Measurements from ENCODE around the gene FEV. TPM values are rescaled to one million over a fixed set of nuclear protein-coding genes. Genes with fewer than 3 reads are reported as not detected.

FEV gene
- total and polyA plus RNA-seq, 2 donors (not counting 3 experiments of a cell fraction or from before 2014, with no cell fraction given), result not detected

DNA sequence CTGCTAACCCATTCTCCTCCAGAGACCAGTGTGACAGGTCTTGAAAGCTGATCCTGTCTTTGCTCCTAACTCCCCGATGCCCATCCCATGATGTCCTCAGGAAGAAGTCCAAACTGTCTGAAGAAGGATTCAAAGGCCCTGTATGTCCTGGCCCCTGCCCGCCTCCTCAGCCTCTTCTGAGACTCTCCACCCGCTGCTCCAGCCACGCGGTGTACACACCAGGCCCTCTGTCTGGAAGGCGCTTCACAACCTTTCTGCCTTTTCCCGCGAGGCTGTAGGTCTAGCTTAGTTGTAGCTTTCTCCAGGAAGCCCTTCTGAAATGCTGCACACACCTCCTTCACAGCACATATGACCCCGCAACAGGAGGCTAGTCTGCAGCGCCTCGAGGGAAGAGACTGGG, 31.7 kb upstream of the FEV start:
- H3K4me1 ChIP-seq (ENCODE audit: control insufficient read depth, extremely low read depth, insufficient read depth, low read length), result no peaks in the 10 kb centered on the region
- no peaks in the 10 kb centered on the region for H4K20me1 ChIP-seq (replicated peaks; ENCODE audit: control insufficient read depth, extremely low read depth, insufficient read depth, low read length)
- ChIA-PET POLR2A (no interaction called here), CTCF (interaction anchor here (1.4 to 2.9 kb wide), 3 partner anchors 13 to 37 kb away, joined by 3 to 17 read pairs (median 8); no protein-coding TSS in a partner anchor)
- BruUV-seq (replicated peaks), result no TSS peak
- H3K9ac ChIP-seq (replicated peaks; ENCODE audit: extremely low read depth, insufficient read depth, low read length), result no peak overlapping the region
- H3K79me2 ChIP-seq (ENCODE audit: control insufficient read depth, insufficient read depth, low read length), result no peaks in the 10 kb centered on the region
- no peaks in the 10 kb centered on the region for H3K9me1 ChIP-seq (replicated peaks; ENCODE audit: control insufficient read depth, extremely low read depth, insufficient read depth, low read length)
- intact Hi-C loops (cut with micrococcal nuclease), result no loop called here
- dilution Hi-C loops (cut with MboI; ENCODE audit: extremely low pct_ligation_motif_present, low sequenced_read_pairs), result no loop called here
- no peak for FAIRE-seq
- H3K4me3 ChIP-seq (replicated peaks in 1 of 3; ENCODE audit: insufficient read depth in 1 of 3, low read depth in 1 of 3, low read length in 3 of 3), result no peak overlapping the region
- no peaks in the 10 kb centered on the region for H3K9me3 ChIP-seq (replicated peaks; ENCODE audit: control insufficient read depth, insufficient read depth, low read length)
- no peak overlapping the region for H3K27ac ChIP-seq (ENCODE audit: insufficient read depth, low read depth, low read length)
- no peak for DNase-seq (ENCODE audit: low read depth, low spot score)
- H3K27me3 ChIP-seq (ENCODE audit: control insufficient read depth in 2 of 2, insufficient read depth in 2 of 2, low read length in 2 of 2), result peaks cover 0 to 4% of the 10 kb centered on the region in 2 experiments
- no peaks in the 10 kb centered on the region for H3K36me3 ChIP-seq (ENCODE audit: control insufficient read depth in 2 of 2, extremely low read depth in 1 of 2, insufficient read depth in 2 of 2, low read length in 2 of 2)
- no peak overlapping the region for H3K4me2 ChIP-seq (ENCODE audit: insufficient read depth, low read length)
- TF ChIP-seq POLR2A (IDR thresholded peaks at IDR 0.05; ENCODE audit: low read depth, low read length), result no peak
- TF ChIP-seq POLR2AphosphoS5 (IDR thresholded peaks at IDR 0.05; ENCODE audit: insufficient read depth, low read depth, low read length), result no peak
- TF ChIP-seq, protein P1, sequence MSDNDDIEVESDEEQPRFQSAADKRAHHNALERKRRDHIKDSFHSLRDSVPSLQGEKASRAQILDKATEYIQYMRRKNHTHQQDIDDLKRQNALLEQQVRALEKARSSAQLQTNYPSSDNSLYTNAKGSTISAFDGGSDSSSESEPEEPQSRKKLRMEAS (IDR thresholded peaks at IDR 0.05; ENCODE audit: insufficient read depth, insufficient read length), result no peak
- TF ChIP-seq FOS (IDR thresholded peaks at IDR 0.05; ENCODE audit: borderline replicate concordance, insufficient read depth, low read length), result no peak
- no peak for TF ChIP-seq EZH2 (IDR thresholded peaks at IDR 0.05; ENCODE audit: borderline replicate concordance, low read depth, low read length, severe bottlenecking)
- TF ChIP-seq GATA2 (IDR thresholded peaks at IDR 0.05; ENCODE audit: insufficient read depth, insufficient read length, low read depth, low read length), result no peak
- TF ChIP-seq, protein P2, sequence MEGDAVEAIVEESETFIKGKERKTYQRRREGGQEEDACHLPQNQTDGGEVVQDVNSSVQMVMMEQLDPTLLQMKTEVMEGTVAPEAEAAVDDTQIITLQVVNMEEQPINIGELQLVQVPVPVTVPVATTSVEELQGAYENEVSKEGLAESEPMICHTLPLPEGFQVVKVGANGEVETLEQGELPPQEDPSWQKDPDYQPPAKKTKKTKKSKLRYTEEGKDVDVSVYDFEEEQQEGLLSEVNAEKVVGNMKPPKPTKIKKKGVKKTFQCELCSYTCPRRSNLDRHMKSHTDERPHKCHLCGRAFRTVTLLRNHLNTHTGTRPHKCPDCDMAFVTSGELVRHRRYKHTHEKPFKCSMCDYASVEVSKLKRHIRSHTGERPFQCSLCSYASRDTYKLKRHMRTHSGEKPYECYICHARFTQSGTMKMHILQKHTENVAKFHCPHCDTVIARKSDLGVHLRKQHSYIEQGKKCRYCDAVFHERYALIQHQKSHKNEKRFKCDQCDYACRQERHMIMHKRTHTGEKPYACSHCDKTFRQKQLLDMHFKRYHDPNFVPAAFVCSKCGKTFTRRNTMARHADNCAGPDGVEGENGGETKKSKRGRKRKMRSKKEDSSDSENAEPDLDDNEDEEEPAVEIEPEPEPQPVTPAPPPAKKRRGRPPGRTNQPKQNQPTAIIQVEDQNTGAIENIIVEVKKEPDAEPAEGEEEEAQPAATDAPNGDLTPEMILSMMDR (IDR thresholded peaks at IDR 0.05; ENCODE audit: extremely low read depth in 1 of 2, insufficient read depth in 1 of 2, low read depth in 1 of 2, low read length in 2 of 2), result no peak
- TF ChIP-seq MYC (IDR thresholded peaks at IDR 0.05; ENCODE audit: low read depth, low read length), result no peak
- TF ChIP-seq JUN (IDR thresholded peaks at IDR 0.05; ENCODE audit: borderline replicate concordance, insufficient read depth, insufficient read length, low read depth), result no peak
- H2AFZ ChIP-seq (ENCODE audit: low read depth, low read length), result no peak overlapping the region
